Nephron (organoid): ENCODE data around the gene SETD1B.
"Not testable (repeated sequence)": the region's sequence is repeated elsewhere in the genome, so short reads cannot be mapped to it uniquely, and the experiment has no call there.

Experiments
- H3K27ac Mint-ChIP-seq, 3 experiments: 2 replicates each; pipeline ENCODE4 v1.8.0; 2020; ENCODE audit warnings: mixed read lengths in 3 of 3, mild to moderate bottlenecking in 2 of 3, moderate library complexity in 1 of 3
- H3K27me3 Mint-ChIP-seq: 2 replicates; pipeline ENCODE4 v1.8.0; 2021; ENCODE audit warnings: low read depth, mild to moderate bottlenecking, moderate library complexity, mixed read lengths
- H3K36me3 Mint-ChIP-seq: 2 replicates; pipeline ENCODE4 v1.8.0; 2020; ENCODE audit warnings: low read depth, mixed read lengths
- H3K4me1 Mint-ChIP-seq: 2 replicates; pipeline ENCODE4 v1.8.0; 2020; ENCODE audit warnings: mixed read lengths
- H3K4me3 Mint-ChIP-seq, 3 experiments: 2 replicates each; pipeline ENCODE4 v1.8.0; 2020; ENCODE audit warnings: mild to moderate bottlenecking in 3 of 3, mixed read lengths in 3 of 3, moderate library complexity in 2 of 3
- H3K9me3 Mint-ChIP-seq: 2 replicates; pipeline ENCODE4 v1.8.0; 2020; ENCODE audit warnings: mixed read lengths
- CTCF ChIP-seq, 3 experiments: fragments of 200-600 bp; sonication (generic); IDR thresholded peaks; one replicate each; pipeline ENCODE4 v1.5.0; 2021; ENCODE audit warnings: antibody characterized with exemption in 3 of 3; ENCODE audit not compliant: unreplicated experiment in 3 of 3

Gene SETD1B

GRCh38 chr12:121871467-121871866 is 67.7 kb downstream of the SETD1B start:
- TF ChIP-seq CTCF (IDR thresholded peaks at IDR 0.05; ENCODE audit: unreplicated experiment in 3 of 3): no peak
- Mint-ChIP-seq H3K27ac (no peak overlapping the region), H3K4me3 (no peak overlapping the region), H3K9me3 (no peaks in the 10 kb centered on the region), H3K36me3 (no peaks in the 10 kb centered on the region), H3K27me3 (no peaks in the 10 kb centered on the region), H3K4me1 (peaks cover 8% of the 10 kb centered on the region)

GRCh38 chr12:121872546-121873215 is 68.9 kb downstream of the SETD1B start:
- H3K4me3 Mint-ChIP-seq: no peak overlapping the region
- no peaks in the 10 kb centered on the region for H3K36me3 Mint-ChIP-seq
- H3K4me1 Mint-ChIP-seq: peaks cover 8% of the 10 kb centered on the region
- peak overlapping the region; percentile 94 to 98 (median 94) for H3K27ac Mint-ChIP-seq
- no peaks in the 10 kb centered on the region for H3K9me3 Mint-ChIP-seq
- no peak for TF ChIP-seq CTCF (IDR thresholded peaks at IDR 0.05; ENCODE audit: unreplicated experiment in 3 of 3)
- H3K27me3 Mint-ChIP-seq: no peaks in the 10 kb centered on the region

GRCh38 chr12:121873216-121873569 is 69.4 kb downstream of the SETD1B start:
- Mint-ChIP-seq H3K27me3 (no peaks in the 10 kb centered on the region), H3K4me1 (peaks cover 8% of the 10 kb centered on the region), H3K4me3 (no peak overlapping the region), H3K27ac (peak overlapping the region; percentile 94 to 98 (median 94)), H3K9me3 (no peaks in the 10 kb centered on the region), H3K36me3 (no peaks in the 10 kb centered on the region)
- no peak for TF ChIP-seq CTCF (IDR thresholded peaks at IDR 0.05; ENCODE audit: unreplicated experiment in 3 of 3)

GRCh38 chr12:121874071-121874470 is 70.3 kb downstream of the SETD1B start:
- Mint-ChIP-seq H3K4me3 (no peak overlapping the region), H3K27me3 (no peaks in the 10 kb centered on the region), H3K9me3 (no peaks in the 10 kb centered on the region), H3K4me1 (peaks cover 8% of the 10 kb centered on the region), H3K27ac (peak overlapping the region in 1 of 3 experiments; percentile 80), H3K36me3 (no peaks in the 10 kb centered on the region)
- no peak for TF ChIP-seq CTCF (IDR thresholded peaks at IDR 0.05; ENCODE audit: unreplicated experiment in 3 of 3)

GRCh38 chr12:121875582-121875981 is 71.8 kb downstream of the SETD1B start:
- peaks cover 8% of the 10 kb centered on the region for H3K4me1 Mint-ChIP-seq
- no peaks in the 10 kb centered on the region for H3K27me3 Mint-ChIP-seq
- TF ChIP-seq CTCF (IDR thresholded peaks at IDR 0.05; ENCODE audit: unreplicated experiment in 3 of 3): no peak
- H3K9me3 Mint-ChIP-seq: no peaks in the 10 kb centered on the region
- no peaks in the 10 kb centered on the region for H3K36me3 Mint-ChIP-seq
- H3K27ac Mint-ChIP-seq: no peak overlapping the region
- H3K4me3 Mint-ChIP-seq: no peak overlapping the region

- H3K9me3 Mint-ChIP-seq, H3K27ac Mint-ChIP-seq, H3K4me3 Mint-ChIP-seq, H3K27me3 Mint-ChIP-seq, H3K4me1 Mint-ChIP-seq, H3K36me3 Mint-ChIP-seq: not testable (repeated sequence)
Observed at GRCh38 chr12:121876080-121876447, 72.3 kb downstream of the SETD1B start.
